Right lobe of liver (tissue), 6 donors: Measurements from ENCODE around the gene PRKAG2. TPM values are rescaled to one million over a fixed set of nuclear protein-coding genes. Genes with fewer than 3 reads are reported as not detected.

Experiments
- ATAC-seq, 4 donors: fragments of 200-7000 bp; cut with Tn5 transposase; one replicate each; pipeline ENCODE4 v1.9.1; 2020; ENCODE audit warnings: mild to moderate bottlenecking in 4 of 4, moderate library complexity in 4 of 4
- DNase-seq, 3 donors: peaks; one replicate each; pipeline ENCODE4 v3.0.0-alpha.2; 2020
- H3K27ac ChIP-seq, 3 donors: fragments of 200-600 bp; one replicate each; pipeline ENCODE4 v1.8.0; 2022
- H3K27me3 ChIP-seq, 2 donors: fragments of 200-600 bp; one replicate each; pipeline ENCODE4 v1.8.0; 2022
- H3K36me3 ChIP-seq, 4 donors: fragments of 200-600 bp; sonication (generic) in 1 of 4; one replicate each; pipeline versions ENCODE4 v1.5.1 to v1.8.0; 2017 to 2022; ENCODE audit warnings: control low read depth in 1 of 4
- H3K4me1 ChIP-seq, 4 donors: fragments of 200-600 bp; sonication (generic) in 1 of 4; one replicate each; pipeline versions ENCODE4 v1.5.1 to v1.8.0; 2017 to 2022; ENCODE audit warnings: control low read depth in 1 of 4
- H3K4me3 ChIP-seq, 3 donors: fragments of 200-600 bp; one replicate each; pipeline ENCODE4 v1.8.0; 2022
- H3K9me3 ChIP-seq, 4 donors: fragments of 200-600 bp; sonication (generic) in 1 of 4; one replicate each; pipeline versions ENCODE4 v1.5.1 to v1.8.0; 2017 to 2022; ENCODE audit warnings: control low read depth in 1 of 4
- POLR2A ChIP-seq: fragments of 450-650 bp; IDR thresholded peaks from one replicate; pipeline ENCODE4 v1.6.1; 2017; ENCODE audit warnings: antibody characterized with exemption, mild to moderate bottlenecking
- WGBS: methylation state at CpG from one replicate; pipeline ENCODE4 v1.1.6; 2018; ENCODE audit warnings: low coverage, low lambda C conversion rate; ENCODE audit not compliant: insufficient coverage; ENCODE audit errors: missing lambda C conversion rate; 5-methylcytosine and 5-hydroxymethylcytosine counted together
- intact Hi-C, 2 donors: fragments of 100-400 bp; cut with DNase I; formaldehyde crosslinking; loops; one replicate each; pipeline versions ENCODE4 v1.11.2 to v1.14.1; 2022
- total RNA-seq, 6 experiments: library from RNA; depleted of rRNA in 2 of 6; stranded (reverse); fragments of >200 nt in 2 of 6; fragmentation: NEBNext Ultra II Directional in 3 of 6; extraction: Animal tissue kit (Norgen Biotek cat#: 25700) in 3 of 6; gene quantifications; one replicate each; pipeline versions ENCODE4 v1.1.0 to v1.2.4, GENCODE V29; 2016 to 2023
- TF ChIP-seq, protein P1 (sequence below), 4 donors: fragments of 200-600 bp in 3 of 4; fragments of 450-650 bp in 1 of 4; IDR thresholded peaks; one replicate each; pipeline versions ENCODE4 v1.5.1 to v1.8.0; 2016 to 2022; ENCODE audit warnings: antibody characterized with exemption in 4 of 4, mild to moderate bottlenecking in 2 of 4
- donor health status: DM: no; HTN: yes; CAD: no.
- donor health status: DM: no; HTN: no; CAD: no.
- donor health status: DM: no; HTN: no; CAD: no.
- donor health status: DM: no; HTN: yes; CAD: no.
- donor health status: DM: no; HTN: yes; CAD: no.

PRKAG2 gene
- total RNA-seq, 6 experiments from 2014 or later = 20.6 to 63.6 (median 29.5) TPM

DNA sequence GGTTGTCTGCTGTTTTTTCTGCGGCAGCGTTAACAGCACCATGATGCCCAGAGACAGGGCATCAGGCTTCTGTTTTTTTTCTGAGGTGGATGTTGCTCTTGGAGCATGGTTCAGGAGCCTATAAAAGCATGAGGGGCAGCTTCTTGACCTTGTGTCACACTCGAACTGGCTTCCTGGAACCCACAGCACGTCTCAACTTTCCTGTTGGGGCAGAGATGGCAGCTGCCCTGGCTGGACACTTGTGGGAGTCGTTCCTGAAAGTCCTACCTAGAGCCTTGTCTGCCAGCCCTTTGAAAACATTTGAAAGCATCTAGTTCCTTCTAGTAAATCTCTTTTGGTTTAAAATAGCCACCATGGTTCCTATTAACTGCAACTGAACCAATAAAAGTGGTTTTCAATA, 28.9 kb upstream of the PRKAG2 start:
- Histone ChIP-seq H3K27me3 (no peaks in the 10 kb centered on the region), H3K4me1 (no peaks in the 10 kb centered on the region), H3K27ac (no peak overlapping the region), H3K36me3 (no peaks in the 10 kb centered on the region), H3K4me3 (no peak overlapping the region), H3K9me3 (no peaks in the 10 kb centered on the region)
- TF ChIP-seq POLR2A = no peak
- TF ChIP-seq, protein P1, sequence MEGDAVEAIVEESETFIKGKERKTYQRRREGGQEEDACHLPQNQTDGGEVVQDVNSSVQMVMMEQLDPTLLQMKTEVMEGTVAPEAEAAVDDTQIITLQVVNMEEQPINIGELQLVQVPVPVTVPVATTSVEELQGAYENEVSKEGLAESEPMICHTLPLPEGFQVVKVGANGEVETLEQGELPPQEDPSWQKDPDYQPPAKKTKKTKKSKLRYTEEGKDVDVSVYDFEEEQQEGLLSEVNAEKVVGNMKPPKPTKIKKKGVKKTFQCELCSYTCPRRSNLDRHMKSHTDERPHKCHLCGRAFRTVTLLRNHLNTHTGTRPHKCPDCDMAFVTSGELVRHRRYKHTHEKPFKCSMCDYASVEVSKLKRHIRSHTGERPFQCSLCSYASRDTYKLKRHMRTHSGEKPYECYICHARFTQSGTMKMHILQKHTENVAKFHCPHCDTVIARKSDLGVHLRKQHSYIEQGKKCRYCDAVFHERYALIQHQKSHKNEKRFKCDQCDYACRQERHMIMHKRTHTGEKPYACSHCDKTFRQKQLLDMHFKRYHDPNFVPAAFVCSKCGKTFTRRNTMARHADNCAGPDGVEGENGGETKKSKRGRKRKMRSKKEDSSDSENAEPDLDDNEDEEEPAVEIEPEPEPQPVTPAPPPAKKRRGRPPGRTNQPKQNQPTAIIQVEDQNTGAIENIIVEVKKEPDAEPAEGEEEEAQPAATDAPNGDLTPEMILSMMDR (IDR thresholded peaks at IDR 0.05) = no peak
- WGBS = 54% methylated on average over 5 of the region's 5 CpGs
- peak in 1 of 3 donors; percentile 20 for DNase-seq
- ATAC-seq = no peak
- intact Hi-C loops = no loop called here

DNA sequence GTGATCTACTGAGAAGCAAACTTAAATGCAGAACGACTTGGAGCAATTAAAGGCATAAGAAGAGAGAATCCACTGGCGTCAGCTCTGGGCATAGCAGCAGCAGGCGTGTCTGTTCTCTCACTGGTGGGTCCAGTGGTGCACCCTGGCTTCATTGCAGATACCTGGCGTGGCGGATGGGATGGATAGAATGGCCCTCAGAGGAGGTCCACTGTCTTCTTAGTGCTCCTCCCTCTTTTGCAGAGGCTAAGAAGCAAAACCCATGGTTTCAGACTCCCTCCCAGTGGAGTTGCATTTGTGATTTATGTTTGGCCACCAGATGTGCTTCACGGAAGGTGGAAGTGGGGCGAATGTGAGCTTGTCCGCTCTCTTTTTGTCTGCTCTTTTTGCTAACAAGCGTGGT, 28.4 kb upstream of the PRKAG2 start:
- H3K9me3 ChIP-seq = no peaks in the 10 kb centered on the region
- no peaks in the 10 kb centered on the region for H3K27me3 ChIP-seq
- 51% methylated on average over 7 of the region's 9 CpGs for WGBS
- DNase-seq = peak in 1 of 3 donors; percentile 33
- no peaks in the 10 kb centered on the region for H3K4me1 ChIP-seq
- TF ChIP-seq, protein P1 (IDR thresholded peaks at IDR 0.05) = no peak
- no peak for TF ChIP-seq POLR2A
- ATAC-seq = no peak
- no peak overlapping the region for H3K27ac ChIP-seq
- intact Hi-C loops = no loop called here
- no peak overlapping the region for H3K4me3 ChIP-seq
- no peaks in the 10 kb centered on the region for H3K36me3 ChIP-seq

DNA sequence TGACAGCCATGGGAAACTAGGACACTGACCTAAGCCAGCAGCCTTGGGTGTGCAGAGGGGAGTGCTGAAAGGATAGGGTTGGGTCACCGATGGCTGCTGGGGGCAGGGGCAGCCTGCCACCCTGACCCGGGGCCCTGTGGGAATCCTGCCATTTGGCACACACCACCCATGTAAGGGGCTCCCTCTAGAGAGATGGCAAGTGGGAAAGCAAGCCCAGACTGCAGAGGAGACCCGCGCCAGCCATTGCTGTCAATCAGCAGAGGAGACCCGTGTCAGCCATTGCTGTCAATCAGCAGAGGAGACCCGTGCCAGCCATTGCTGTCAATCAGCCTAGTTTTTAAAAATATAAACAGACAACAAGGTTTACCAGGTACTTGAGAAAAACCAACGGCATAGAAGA, 27.4 kb upstream of the PRKAG2 start:
- H3K9me3 ChIP-seq = no peaks in the 10 kb centered on the region
- H3K27ac ChIP-seq = no peak overlapping the region
- TF ChIP-seq, protein P1 (IDR thresholded peaks at IDR 0.05) = no peak
- TF ChIP-seq POLR2A = no peak
- no peaks in the 10 kb centered on the region for H3K27me3 ChIP-seq
- H3K36me3 ChIP-seq = no peaks in the 10 kb centered on the region
- intact Hi-C loops = no loop called here
- ATAC-seq (peak in 1 of 4 donors; percentile 24), DNase-seq (peak in 1 of 3 donors; percentile 33)
- 66% methylated on average over 5 of the region's 7 CpGs for WGBS
- H3K4me3 ChIP-seq = no peak overlapping the region
- H3K4me1 ChIP-seq = no peaks in the 10 kb centered on the region

DNA sequence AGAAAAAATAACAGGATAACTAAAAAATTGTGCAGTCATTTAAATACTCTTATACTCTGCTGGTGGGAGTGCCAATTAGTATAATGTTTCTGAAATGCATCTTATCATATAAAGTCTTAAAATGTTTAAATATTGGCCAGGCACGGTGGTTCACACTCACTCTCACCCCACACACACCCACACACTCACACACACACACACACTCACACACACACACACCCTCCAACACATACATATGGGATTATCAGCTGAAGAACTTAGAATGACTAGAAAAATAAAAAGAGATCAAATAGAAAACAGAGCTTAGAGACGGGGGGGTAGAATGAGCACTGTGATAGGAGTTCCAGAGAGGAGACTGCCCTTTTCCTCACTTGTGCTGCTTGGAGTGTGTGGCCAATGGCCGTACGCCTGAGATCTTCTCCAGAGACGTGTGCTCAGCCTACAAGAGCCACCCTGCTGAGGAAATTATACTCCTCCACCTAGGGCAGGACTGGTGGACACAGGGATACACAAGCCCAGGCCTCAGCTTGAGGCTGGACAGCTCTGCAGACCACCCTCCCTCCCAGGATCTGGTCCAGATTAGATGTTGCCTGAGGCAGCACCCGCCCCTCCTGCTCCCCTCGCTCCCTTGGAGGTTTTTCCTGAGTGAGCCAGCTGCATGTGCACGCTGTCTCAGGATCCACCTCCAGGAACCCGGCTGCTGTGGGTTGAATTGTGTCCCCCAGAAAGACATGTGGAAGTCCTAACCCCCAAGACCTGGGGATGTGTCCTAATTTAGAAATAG, 26.5 kb upstream of the PRKAG2 start:
- H3K27me3 ChIP-seq = no peaks in the 10 kb centered on the region
- H3K27ac ChIP-seq = no peak overlapping the region
- intact Hi-C loops = no loop called here
- TF ChIP-seq POLR2A = no peak
- TF ChIP-seq, protein P1 (IDR thresholded peaks at IDR 0.05) = no peak
- WGBS = 25% methylated on average over 2 of the region's 9 CpGs
- ATAC-seq (peak in 1 of 4 donors; percentile 33), DNase-seq (peak in 1 of 3 donors; percentile 17)
- no peak overlapping the region for H3K4me3 ChIP-seq
- no peaks in the 10 kb centered on the region for H3K36me3 ChIP-seq
- H3K4me1 ChIP-seq = no peaks in the 10 kb centered on the region
- H3K9me3 ChIP-seq = no peaks in the 10 kb centered on the region
